ENCODE data around the gene TMEM247.

TMEM247 gene

GRCh38 chr2:46490521-46491141, 11.3 kb downstream of the TMEM247 start:
- DNase-seq: no peak

- no peak for DNase-seq
Measured at GRCh38 chr2:46492301-46492700, 12.9 kb downstream of the TMEM247 start.

DNA sequence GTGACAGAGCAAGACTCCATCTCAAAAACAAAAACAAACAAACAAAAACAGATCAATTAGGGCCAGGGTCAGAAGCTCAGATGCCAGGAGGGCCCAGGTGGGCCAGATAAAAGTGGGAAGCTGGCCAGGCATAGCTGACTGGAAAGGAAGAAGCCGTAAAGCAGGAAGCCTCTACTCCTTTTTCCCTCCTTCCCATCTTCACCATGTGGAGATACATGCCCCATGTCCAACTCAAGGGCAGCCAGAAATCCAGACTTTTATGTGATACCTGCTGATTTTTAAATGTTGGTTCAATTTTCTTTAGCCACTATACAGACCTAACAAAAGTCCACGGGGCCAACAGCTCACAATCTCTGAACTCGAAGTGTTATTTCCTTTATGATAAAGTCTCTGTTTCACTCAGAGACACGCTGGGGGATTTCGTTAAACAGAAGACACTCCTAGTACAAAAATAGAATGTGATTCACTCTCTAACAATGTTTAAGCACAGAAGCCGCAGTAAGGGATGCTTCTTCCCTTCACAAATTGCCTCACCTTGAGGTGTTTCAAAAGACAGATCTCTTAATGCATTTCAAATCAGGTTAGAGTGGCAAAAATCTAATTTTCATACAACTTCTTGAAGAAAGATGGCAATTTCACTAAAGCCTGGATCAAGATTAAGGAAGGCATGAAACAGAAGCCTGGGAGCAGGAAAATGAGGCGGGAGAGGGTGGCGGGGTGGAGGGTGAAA, 14.0 kb downstream of the TMEM247 start:
- DNase-seq: no peak

DNA sequence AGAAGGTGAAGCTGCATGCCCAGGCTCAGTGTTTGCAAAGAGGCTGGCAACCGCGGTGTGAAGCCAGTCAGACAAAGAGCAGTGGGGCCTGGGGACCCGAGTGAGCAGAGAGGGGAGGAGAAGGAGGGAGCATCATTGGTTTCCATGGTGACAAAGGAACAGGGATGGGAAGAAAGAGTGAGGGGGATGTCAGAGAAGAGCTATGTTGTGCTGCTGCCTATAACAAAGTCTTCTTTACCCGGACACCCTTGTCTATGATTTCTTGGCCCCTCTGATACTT, 14.5 kb downstream of the TMEM247 start:
- no peak for DNase-seq

DNA sequence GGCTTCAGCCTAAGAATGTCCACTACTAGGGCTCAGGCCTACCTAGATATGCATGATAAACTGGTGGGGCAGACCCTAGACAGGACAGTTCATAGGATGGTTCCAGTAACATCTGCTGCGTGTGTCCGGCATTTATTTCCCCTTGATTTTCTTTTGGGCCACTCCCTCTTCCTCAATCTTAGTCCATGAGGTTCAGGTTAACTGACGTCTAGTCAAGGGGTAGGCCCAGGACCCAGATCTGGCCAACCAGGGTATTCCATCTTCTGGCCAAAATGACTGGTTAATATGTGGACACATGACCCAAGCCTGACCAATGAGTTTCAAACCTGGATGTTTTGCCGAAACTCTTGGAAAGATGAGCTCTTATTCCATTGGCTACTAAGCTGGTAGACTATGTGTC, 15.2 kb downstream of the TMEM247 start:
- DNase-seq: no peak

- DNase-seq: no peak
Measured at GRCh38 chr2:46495231-46496030, 16.1 kb downstream of the TMEM247 start.

GRCh38 chr2:46497766-46498165, 18.4 kb downstream of the TMEM247 start:
- no peak for DNase-seq

DNA sequence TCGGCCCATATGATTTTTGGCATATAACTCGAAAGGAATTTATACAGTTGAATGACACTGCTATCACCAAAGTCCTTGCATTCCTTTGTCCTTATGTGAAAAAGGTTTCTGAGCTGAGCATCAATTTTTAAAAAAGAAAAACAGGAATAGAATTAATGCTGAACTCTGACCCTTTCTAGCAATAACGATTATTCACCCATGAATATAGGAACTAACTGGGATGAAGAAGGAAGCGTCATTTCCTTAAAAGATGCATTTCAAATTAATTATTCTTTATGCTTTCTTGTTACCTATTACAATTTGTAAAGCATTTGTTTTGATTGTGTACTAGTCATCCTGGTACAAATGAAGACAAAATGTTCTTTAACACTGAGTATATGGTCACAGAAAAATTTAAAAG, 19.3 kb downstream of the TMEM247 start:
- DNase-seq: no peak

DNA sequence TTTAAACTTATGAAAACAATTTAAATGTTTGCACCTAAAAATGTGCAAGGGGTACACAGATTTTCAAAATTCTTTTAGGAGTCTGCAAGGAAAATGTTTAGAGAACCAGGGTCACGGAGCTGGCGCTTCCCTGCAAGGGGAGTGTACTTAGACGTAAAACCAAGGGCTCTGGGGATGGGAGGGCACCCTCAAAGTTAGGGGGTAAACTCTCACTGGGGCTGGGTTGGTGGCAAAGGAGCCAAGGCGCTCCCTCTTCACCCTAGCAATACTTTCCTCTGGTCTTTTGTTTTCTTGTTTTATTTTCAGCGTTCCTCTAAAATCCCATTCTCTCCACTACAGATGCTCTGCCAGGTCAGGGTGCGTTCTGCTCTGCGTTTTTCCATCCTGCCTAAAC, 20.0 kb downstream of the TMEM247 start:
- DNase-seq: no peak

DNA sequence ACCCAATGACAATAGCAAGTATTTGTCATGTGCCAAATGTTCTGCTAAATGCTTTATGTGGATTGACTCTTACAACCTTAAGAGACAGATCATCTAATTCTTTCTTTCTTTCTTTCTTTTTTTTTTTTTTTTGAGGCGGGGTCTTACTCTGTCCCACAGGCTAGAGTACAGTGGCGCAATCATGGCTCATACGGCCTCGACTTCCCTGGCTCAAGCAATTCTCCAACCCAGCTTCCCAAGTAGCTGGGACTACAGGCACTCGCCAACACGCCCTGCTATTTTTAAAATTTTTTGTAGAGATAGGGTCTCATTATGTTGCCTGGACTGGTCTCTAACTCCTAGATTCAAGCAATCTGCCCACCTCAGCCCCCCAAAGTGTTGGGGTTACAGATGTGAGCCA, 21.4 kb downstream of the TMEM247 start:
- no peak for DNase-seq

DNA sequence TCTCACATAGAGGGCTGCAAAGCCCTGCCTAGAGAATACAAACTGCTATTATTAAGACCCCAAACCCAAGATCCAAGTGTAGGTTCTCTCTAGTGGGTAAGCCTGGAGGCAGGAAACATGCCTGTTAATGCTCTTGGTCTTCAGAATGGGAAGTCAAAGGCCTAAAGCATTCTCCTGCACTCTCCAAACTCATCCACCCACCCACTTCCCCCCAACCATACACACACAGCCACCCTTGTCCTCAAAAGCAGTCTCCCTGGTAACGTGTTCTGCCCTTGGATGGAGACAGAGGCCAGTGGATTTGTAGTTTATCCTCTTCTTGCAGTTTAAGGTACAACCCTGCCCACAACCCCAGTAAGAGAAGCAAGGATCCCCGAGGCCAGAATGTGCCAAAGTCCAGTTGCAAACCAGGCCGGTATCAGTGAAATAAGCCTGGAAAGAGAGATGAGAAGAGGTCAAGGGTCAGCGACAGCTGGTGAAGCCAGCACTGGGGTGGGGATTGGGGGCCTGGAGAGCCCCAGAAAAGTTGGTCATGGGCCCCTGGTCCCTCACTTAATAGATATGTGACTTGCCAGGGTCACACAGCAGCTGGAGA, 23.0 kb downstream of the TMEM247 start:
- DNase-seq: no peak

DNA sequence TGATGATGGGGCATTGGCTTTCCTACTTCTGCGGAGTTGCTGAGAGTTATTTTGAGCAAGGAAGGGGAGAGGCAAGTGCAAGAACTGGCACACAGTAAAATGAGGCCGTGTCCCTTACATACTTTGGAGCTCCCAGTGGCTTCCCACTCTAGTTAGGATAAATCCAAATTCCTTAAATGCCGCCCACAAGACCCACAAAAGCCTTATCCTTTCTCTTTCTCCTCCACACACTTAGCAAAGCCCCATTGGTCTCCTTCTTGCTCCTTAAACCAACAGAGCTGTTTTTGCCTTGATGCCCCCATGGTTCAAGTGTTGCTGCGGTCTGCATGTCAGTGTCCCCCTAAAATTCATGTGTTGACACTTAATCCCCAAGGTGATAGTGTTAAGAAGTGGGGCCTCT, 24.3 kb downstream of the TMEM247 start:
- DNase-seq: no peak

DNA sequence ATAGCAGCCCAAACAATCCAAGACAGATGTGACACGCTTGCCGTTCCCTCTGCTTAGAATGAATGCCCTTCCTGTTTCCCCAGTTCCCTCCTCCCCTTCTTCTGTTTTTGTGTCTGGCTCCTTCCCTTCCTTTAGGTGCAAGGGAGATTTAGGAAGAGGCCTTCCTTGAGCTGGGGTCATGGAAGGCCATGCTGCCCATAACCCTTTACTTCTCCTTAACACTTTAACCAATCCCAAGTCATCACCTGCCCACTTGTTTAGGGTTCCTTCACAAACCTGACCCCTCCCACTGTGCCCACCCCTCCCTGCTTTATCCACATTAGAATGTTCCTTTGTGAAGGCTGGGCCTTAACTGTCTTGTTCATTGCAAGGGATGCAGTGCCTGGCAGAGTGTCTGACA, 24.9 kb downstream of the TMEM247 start:
- no peak for DNase-seq

GRCh38 chr2:46504685-46505471, 25.5 kb downstream of the TMEM247 start:
- DNase-seq: no peak

DNA sequence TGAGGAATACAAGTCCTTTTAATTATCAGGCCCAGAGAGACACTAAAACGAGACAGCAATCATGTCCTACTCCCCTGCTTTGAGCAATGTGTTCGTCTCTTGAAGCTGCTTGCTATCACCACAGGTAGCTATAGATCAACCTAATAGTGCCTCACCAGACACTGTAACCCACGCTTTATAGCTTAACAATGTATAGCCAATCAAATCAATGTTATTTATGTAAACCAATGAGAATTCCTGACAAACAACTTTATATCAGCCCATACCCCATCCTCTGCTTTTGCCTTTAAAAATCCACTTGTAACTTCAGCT, 26.1 kb downstream of the TMEM247 start:
- no peak for DNase-seq

DNA sequence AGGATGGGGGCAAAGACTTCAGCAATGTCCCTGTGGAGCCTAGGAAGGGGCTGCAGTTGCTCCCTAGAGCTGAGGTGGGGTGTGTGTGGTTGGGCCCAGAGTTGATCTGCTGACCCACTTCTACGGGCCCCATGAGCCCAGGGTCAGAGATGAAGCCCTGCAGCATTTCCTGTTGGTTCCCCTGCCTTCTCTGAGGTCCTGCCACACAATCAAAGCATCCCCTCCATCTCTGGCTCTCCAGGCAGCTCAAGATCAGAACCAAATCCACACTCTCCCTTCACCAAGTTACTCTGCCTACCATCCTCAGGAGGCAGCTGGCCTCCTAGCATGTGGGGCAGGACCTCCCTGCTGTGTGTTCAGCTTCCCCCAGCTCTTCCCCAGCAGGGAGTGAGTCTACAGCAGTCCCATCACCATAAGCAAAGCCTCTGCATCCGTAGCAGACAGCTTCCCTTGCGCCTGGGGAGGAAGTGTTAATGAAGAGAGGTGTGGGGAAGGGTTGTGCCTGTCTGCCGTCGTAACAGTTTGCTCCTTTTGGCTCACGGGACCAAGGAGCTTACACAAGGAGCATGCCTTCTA, 26.9 kb downstream of the TMEM247 start:
- no peak for DNase-seq

GRCh38 chr2:46508312-46508711, 28.9 kb downstream of the TMEM247 start:
- no peak for DNase-seq

DNA sequence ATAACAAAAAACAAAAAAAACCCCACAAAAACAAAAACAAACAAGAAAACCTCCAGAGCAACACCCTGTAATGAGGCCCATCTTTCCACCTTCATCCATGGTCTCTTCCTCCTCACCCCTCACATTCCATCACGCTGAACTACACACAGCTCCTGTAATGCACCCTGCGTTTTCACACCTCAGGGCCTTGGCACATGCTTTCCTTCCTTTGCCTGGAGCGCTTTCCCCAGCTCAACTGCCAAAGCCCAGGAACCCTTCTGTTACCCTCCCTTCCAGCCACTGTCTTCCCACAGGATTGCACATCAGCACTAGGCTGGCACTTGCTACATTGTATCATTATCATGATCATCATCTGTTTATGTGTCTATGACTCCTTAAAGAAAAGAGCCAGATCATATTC, 29.4 kb downstream of the TMEM247 start:
- DNase-seq: no peak

GRCh38 chr2:46509804-46510203, 30.4 kb downstream of the TMEM247 start:
- DNase-seq: no peak

- DNase-seq: no peak
Measured at GRCh38 chr2:46510598-46511177, 31.3 kb downstream of the TMEM247 start.

- DNase-seq: no peak
Measured at GRCh38 chr2:46512185-46512584, 32.8 kb downstream of the TMEM247 start.

- no peak for DNase-seq
Measured at GRCh38 chr2:46514738-46515137, 35.4 kb downstream of the TMEM247 start.

- DNase-seq: no peak
Measured at GRCh38 chr2:46517485-46517884, 38.1 kb downstream of the TMEM247 start.
